Measurements from ENCODE around the gene GPRC5A. TPM values are rescaled to one million over a fixed set of nuclear protein-coding genes. Genes with fewer than 3 reads are reported as not detected.

The GPRC5A gene
- total and polyA plus RNA-seq, 2 experiments from 2014 or later, result 0.16 to 0.38 TPM

DNA sequence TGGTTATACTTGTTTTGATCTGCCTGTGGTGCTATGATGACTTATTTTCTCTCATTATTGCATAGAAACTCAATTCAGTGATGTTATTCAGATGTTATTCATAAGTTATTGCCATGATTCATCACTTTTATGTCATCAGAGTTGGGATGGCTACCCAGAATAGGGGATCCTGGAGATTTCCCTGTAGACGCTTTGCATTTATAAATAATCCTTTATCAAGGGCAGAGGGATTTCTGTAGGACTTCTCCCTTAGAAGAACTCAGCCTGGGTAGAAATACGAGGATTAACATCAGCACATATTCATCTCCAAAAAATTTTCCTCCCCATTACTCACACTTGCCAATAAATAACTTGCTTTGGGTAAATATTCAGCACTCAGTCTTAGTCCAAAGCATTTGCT lies 4.9 kb downstream of the GPRC5A start:
- H3F3A ChIP-seq (replicated peaks; ENCODE audit: low read depth), result no peaks in the 10 kb centered on the region
- peaks cover 23% of the 10 kb centered on the region for H3K27me3 ChIP-seq (ENCODE audit: insufficient read depth)
- H4K20me1 ChIP-seq (replicated peaks; ENCODE audit: insufficient read depth), result no peaks in the 10 kb centered on the region
- no peaks in the 10 kb centered on the region for H3K36me3 Mint-ChIP-seq (ENCODE audit: low read depth)
- H3K4me2 ChIP-seq, result no peak overlapping the region
- no peaks in the 10 kb centered on the region; the same call in 2 of the 3 replicates for H3K9me3 Mint-ChIP-seq
- H3K9me2 ChIP-seq (ENCODE audit: insufficient read depth), result no peaks in the 10 kb centered on the region
- ATAC-seq (no peak), DNase-seq (ENCODE audit: low spot score) (no peak)
- no peak overlapping the region for H3K27ac Mint-ChIP-seq
- peaks cover 16% of the 10 kb centered on the region for H3K27me3 Mint-ChIP-seq (ENCODE audit: insufficient read depth, low read depth, poor library complexity)
- H3K27ac ChIP-seq (ENCODE audit: low read depth), result no peak overlapping the region
- H3K4me3 ChIP-seq, result no peak overlapping the region
- H2AFZ ChIP-seq, result no peak overlapping the region
- H3K36me3 ChIP-seq (ENCODE audit: insufficient read depth), result no peaks in the 10 kb centered on the region
- TF ChIP-seq, protein P1, sequence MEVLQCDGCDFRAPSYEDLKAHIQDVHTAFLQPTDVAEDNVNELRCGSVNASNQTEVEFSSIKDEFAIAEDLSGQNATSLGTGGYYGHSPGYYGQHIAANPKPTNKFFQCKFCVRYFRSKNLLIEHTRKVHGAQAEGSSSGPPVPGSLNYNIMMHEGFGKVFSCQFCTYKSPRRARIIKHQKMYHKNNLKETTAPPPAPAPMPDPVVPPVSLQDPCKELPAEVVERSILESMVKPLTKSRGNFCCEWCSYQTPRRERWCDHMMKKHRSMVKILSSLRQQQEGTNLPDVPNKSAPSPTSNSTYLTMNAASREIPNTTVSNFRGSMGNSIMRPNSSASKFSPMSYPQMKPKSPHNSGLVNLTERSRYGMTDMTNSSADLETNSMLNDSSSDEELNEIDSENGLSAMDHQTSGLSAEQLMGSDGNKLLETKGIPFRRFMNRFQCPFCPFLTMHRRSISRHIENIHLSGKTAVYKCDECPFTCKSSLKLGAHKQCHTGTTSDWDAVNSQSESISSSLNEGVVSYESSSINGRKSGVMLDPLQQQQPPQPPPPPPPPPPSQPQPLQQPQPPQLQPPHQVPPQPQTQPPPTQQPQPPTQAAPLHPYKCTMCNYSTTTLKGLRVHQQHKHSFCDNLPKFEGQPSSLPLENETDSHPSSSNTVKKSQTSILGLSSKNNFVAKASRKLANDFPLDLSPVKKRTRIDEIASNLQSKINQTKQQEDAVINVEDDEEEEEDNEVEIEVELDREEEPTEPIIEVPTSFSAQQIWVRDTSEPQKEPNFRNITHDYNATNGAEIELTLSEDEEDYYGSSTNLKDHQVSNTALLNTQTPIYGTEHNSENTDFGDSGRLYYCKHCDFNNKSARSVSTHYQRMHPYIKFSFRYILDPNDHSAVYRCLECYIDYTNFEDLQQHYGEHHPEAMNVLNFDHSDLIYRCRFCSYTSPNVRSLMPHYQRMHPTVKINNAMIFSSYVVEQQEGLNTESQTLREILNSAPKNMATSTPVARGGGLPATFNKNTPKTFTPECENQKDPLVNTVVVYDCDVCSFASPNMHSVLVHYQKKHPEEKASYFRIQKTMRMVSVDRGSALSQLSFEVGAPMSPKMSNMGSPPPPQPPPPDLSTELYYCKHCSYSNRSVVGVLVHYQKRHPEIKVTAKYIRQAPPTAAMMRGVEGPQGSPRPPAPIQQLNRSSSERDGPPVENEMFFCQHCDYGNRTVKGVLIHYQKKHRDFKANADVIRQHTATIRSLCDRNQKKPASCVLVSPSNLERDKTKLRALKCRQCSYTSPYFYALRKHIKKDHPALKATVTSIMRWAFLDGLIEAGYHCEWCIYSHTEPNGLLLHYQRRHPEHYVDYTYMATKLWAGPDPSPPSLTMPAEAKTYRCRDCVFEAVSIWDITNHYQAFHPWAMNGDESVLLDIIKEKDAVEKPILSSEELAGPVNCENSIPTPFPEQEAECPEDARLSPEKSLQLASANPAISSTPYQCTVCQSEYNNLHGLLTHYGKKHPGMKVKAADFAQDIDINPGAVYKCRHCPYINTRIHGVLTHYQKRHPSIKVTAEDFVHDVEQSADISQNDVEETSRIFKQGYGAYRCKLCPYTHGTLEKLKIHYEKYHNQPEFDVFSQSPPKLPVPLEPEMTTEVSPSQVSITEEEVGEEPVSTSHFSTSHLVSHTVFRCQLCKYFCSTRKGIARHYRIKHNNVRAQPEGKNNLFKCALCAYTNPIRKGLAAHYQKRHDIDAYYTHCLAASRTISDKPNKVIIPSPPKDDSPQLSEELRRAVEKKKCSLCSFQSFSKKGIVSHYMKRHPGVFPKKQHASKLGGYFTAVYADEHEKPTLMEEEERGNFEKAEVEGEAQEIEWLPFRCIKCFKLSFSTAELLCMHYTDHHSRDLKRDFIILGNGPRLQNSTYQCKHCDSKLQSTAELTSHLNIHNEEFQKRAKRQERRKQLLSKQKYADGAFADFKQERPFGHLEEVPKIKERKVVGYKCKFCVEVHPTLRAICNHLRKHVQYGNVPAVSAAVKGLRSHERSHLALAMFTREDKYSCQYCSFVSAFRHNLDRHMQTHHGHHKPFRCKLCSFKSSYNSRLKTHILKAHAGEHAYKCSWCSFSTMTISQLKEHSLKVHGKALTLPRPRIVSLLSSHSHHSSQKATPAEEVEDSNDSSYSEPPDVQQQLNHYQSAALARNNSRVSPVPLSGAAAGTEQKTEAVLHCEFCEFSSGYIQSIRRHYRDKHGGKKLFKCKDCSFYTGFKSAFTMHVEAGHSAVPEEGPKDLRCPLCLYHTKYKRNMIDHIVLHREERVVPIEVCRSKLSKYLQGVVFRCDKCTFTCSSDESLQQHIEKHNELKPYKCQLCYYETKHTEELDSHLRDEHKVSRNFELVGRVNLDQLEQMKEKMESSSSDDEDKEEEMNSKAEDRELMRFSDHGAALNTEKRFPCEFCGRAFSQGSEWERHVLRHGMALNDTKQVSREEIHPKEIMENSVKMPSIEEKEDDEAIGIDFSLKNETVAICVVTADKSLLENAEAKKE (CRISPR knock-in tag; IDR thresholded peaks at IDR 0.05), result no peak
- TF ChIP-seq POLR2AphosphoS5 (IDR thresholded peaks at IDR 0.05; ENCODE audit: low read depth) (no peak), ZNF114 (CRISPR knock-in tag; IDR thresholded peaks at IDR 0.05) (no peak), STAT1 (IDR thresholded peaks at IDR 0.05; ENCODE audit: unreplicated experiment) (no peak), CREB1 (CRISPR knock-in tag; IDR thresholded peaks at IDR 0.05; ENCODE audit: low read depth) (no peak), JUNB (IDR thresholded peaks at IDR 0.05; ENCODE audit: unreplicated experiment) (no peak), EZH2phosphoT487 (IDR thresholded peaks at IDR 0.05; ENCODE audit: unreplicated experiment) (no peak), NANOG (IDR thresholded peaks at IDR 0.05; ENCODE audit: borderline replicate concordance) (no peak), ZNF331 (CRISPR knock-in tag; IDR thresholded peaks at IDR 0.05; ENCODE audit: low read depth) (no peak), EZH2 (IDR thresholded peaks at IDR 0.05; ENCODE audit: low read depth, unreplicated experiment) (no peak)
- TF ChIP-seq, protein P2, sequence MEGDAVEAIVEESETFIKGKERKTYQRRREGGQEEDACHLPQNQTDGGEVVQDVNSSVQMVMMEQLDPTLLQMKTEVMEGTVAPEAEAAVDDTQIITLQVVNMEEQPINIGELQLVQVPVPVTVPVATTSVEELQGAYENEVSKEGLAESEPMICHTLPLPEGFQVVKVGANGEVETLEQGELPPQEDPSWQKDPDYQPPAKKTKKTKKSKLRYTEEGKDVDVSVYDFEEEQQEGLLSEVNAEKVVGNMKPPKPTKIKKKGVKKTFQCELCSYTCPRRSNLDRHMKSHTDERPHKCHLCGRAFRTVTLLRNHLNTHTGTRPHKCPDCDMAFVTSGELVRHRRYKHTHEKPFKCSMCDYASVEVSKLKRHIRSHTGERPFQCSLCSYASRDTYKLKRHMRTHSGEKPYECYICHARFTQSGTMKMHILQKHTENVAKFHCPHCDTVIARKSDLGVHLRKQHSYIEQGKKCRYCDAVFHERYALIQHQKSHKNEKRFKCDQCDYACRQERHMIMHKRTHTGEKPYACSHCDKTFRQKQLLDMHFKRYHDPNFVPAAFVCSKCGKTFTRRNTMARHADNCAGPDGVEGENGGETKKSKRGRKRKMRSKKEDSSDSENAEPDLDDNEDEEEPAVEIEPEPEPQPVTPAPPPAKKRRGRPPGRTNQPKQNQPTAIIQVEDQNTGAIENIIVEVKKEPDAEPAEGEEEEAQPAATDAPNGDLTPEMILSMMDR (conservative IDR thresholded peaks at IDR 0.05; ENCODE audit: low read depth in 2 of 2), result no peak
- TF ChIP-seq, protein P3, sequence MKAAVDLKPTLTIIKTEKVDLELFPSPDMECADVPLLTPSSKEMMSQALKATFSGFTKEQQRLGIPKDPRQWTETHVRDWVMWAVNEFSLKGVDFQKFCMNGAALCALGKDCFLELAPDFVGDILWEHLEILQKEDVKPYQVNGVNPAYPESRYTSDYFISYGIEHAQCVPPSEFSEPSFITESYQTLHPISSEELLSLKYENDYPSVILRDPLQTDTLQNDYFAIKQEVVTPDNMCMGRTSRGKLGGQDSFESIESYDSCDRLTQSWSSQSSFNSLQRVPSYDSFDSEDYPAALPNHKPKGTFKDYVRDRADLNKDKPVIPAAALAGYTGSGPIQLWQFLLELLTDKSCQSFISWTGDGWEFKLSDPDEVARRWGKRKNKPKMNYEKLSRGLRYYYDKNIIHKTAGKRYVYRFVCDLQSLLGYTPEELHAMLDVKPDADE (IDR thresholded peaks at IDR 0.05), result no peak
- TF ChIP-seq, protein P4, sequence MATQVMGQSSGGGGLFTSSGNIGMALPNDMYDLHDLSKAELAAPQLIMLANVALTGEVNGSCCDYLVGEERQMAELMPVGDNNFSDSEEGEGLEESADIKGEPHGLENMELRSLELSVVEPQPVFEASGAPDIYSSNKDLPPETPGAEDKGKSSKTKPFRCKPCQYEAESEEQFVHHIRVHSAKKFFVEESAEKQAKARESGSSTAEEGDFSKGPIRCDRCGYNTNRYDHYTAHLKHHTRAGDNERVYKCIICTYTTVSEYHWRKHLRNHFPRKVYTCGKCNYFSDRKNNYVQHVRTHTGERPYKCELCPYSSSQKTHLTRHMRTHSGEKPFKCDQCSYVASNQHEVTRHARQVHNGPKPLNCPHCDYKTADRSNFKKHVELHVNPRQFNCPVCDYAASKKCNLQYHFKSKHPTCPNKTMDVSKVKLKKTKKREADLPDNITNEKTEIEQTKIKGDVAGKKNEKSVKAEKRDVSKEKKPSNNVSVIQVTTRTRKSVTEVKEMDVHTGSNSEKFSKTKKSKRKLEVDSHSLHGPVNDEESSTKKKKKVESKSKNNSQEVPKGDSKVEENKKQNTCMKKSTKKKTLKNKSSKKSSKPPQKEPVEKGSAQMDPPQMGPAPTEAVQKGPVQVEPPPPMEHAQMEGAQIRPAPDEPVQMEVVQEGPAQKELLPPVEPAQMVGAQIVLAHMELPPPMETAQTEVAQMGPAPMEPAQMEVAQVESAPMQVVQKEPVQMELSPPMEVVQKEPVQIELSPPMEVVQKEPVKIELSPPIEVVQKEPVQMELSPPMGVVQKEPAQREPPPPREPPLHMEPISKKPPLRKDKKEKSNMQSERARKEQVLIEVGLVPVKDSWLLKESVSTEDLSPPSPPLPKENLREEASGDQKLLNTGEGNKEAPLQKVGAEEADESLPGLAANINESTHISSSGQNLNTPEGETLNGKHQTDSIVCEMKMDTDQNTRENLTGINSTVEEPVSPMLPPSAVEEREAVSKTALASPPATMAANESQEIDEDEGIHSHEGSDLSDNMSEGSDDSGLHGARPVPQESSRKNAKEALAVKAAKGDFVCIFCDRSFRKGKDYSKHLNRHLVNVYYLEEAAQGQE (IDR thresholded peaks at IDR 0.05; ENCODE audit: unreplicated experiment), result no peak
- no peak overlapping the region for H3K4me3 Mint-ChIP-seq
- H3K79me2 ChIP-seq (replicated peaks; ENCODE audit: insufficient read depth), result no peaks in the 10 kb centered on the region
- peaks cover 16% of the 10 kb centered on the region for H3K4me1 Mint-ChIP-seq
- no peaks in the 10 kb centered on the region for H3K4me1 ChIP-seq (ENCODE audit: insufficient read depth)

Data from GM23338 (cell line).